ENCODE results near the gene SOWAHB. TPM values are rescaled to one million over a fixed set of nuclear protein-coding genes. Genes with fewer than 3 reads are reported as not detected.

The SOWAHB gene
- total and polyA plus RNA-seq, 4 donors, result 2.5 to 30.5 (median 10.1) TPM

DNA sequence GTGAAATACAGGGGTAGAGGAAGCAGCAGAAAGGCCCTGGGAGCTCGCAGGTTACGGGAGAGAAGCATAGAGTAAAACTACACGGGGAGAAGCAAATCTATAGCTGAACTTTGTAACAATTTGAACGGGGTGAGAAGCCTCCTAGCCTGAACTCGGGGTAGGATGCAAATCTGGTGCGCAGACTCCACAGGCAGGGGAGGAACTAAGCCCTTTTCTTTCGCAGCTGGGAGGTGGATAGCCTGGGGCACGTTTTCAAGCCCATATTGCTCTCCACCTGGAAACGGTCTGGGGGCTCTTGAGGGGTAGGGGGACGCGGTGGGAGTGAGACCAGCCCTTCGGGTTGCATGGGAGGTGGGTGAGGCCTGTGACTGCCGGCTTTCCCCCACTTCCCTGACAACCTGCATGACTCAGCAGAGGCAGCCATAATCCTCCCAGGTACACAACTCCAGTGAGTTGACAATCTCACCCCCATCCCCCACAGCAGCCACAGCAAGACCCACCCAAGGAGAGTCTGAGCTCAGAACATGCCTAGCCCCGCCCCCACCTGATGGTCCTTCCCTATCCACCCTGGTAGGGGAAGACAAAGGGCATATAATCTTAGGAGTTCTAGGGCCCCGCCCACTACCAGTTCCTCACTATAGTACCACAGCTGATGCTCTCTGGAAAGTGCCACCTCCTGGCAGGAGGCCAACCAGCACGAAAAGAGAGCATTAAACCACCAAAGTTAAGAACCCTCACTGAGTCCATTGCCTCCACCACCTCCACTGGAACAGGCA lies 29.9 kb downstream of the SOWAHB start:
- peak overlapping the region in 1 of 2 donors; percentile 47 for H3K9ac ChIP-seq (ENCODE audit: low read depth in 1 of 2, low read length in 2 of 2)
- H3K4me1 ChIP-seq (ENCODE audit: control insufficient read depth in 4 of 4, insufficient read depth in 4 of 4, low read length in 3 of 4), result peaks cover 0 to 4% (median 0%) of the 10 kb centered on the region in 4 donors
- H3K9me3 ChIP-seq (ENCODE audit: control insufficient read depth in 4 of 4, low read length in 3 of 4), result no peaks in the 10 kb centered on the region
- peak overlapping the region in 1 of 3 donors; percentile 28 for H3K4me3 ChIP-seq (ENCODE audit: low read depth in 1 of 3, low read length in 3 of 3)
- 53% methylated on average over 16 of the region's 16 CpGs for WGBS
- peak overlapping the region in 1 of 2 donors; percentile 7 for H3K27ac ChIP-seq (ENCODE audit: low read depth in 1 of 2, low read length in 2 of 2)
- H3K36me3 ChIP-seq (ENCODE audit: control insufficient read depth in 4 of 4, insufficient read depth in 3 of 4, low read depth in 1 of 4, low read length in 3 of 4), result no peaks in the 10 kb centered on the region
- H3K27me3 ChIP-seq (ENCODE audit: control insufficient read depth in 4 of 4, insufficient read depth in 4 of 4, low read length in 3 of 4), result no peaks in the 10 kb centered on the region
- no peak for DNase-seq (ENCODE audit: low spot score)
- TF ChIP-seq MAX (IDR thresholded peaks at IDR 0.05) (no peak), GABPA (IDR thresholded peaks at IDR 0.05 in 1 of 2, conservative IDR thresholded peaks at IDR 0.05 in 1 of 2) (no peak), HNF4A (conservative IDR thresholded peaks at IDR 0.05) (peak in 1 of 2 donors; percentile 15), FOXA2 (IDR thresholded peaks at IDR 0.05) (no peak), HNF4G (IDR thresholded peaks at IDR 0.05) (no peak), RAD21 (IDR thresholded peaks at IDR 0.05) (no peak), ATF3 (IDR thresholded peaks at IDR 0.05) (no peak), JUND (IDR thresholded peaks at IDR 0.05) (no peak), TAF1 (conservative IDR thresholded peaks at IDR 0.05) (peak; percentile 62), RXRA (IDR thresholded peaks at IDR 0.05) (peak in 1 of 2 donors; percentile 45), YY1 (IDR thresholded peaks at IDR 0.05) (no peak), ZBTB33 (IDR thresholded peaks at IDR 0.05) (no peak), NR2F2 (IDR thresholded peaks at IDR 0.05) (no peak), SP1 (IDR thresholded peaks at IDR 0.05) (peak; percentile 24), FOXA1 (IDR thresholded peaks at IDR 0.05) (no peak), EGR1 (IDR thresholded peaks at IDR 0.05; ENCODE audit: low read depth in 2 of 2) (no peak)
- TF ChIP-seq, protein P1, sequence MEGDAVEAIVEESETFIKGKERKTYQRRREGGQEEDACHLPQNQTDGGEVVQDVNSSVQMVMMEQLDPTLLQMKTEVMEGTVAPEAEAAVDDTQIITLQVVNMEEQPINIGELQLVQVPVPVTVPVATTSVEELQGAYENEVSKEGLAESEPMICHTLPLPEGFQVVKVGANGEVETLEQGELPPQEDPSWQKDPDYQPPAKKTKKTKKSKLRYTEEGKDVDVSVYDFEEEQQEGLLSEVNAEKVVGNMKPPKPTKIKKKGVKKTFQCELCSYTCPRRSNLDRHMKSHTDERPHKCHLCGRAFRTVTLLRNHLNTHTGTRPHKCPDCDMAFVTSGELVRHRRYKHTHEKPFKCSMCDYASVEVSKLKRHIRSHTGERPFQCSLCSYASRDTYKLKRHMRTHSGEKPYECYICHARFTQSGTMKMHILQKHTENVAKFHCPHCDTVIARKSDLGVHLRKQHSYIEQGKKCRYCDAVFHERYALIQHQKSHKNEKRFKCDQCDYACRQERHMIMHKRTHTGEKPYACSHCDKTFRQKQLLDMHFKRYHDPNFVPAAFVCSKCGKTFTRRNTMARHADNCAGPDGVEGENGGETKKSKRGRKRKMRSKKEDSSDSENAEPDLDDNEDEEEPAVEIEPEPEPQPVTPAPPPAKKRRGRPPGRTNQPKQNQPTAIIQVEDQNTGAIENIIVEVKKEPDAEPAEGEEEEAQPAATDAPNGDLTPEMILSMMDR (IDR thresholded peaks at IDR 0.05; ENCODE audit: low read depth, low read length, missing input control), result no peak
- TF ChIP-seq, protein P2, sequence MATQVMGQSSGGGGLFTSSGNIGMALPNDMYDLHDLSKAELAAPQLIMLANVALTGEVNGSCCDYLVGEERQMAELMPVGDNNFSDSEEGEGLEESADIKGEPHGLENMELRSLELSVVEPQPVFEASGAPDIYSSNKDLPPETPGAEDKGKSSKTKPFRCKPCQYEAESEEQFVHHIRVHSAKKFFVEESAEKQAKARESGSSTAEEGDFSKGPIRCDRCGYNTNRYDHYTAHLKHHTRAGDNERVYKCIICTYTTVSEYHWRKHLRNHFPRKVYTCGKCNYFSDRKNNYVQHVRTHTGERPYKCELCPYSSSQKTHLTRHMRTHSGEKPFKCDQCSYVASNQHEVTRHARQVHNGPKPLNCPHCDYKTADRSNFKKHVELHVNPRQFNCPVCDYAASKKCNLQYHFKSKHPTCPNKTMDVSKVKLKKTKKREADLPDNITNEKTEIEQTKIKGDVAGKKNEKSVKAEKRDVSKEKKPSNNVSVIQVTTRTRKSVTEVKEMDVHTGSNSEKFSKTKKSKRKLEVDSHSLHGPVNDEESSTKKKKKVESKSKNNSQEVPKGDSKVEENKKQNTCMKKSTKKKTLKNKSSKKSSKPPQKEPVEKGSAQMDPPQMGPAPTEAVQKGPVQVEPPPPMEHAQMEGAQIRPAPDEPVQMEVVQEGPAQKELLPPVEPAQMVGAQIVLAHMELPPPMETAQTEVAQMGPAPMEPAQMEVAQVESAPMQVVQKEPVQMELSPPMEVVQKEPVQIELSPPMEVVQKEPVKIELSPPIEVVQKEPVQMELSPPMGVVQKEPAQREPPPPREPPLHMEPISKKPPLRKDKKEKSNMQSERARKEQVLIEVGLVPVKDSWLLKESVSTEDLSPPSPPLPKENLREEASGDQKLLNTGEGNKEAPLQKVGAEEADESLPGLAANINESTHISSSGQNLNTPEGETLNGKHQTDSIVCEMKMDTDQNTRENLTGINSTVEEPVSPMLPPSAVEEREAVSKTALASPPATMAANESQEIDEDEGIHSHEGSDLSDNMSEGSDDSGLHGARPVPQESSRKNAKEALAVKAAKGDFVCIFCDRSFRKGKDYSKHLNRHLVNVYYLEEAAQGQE (IDR thresholded peaks at IDR 0.05), result no peak
